ENCODE data around the gene AMIGO1.

AMIGO1 gene

DNA sequence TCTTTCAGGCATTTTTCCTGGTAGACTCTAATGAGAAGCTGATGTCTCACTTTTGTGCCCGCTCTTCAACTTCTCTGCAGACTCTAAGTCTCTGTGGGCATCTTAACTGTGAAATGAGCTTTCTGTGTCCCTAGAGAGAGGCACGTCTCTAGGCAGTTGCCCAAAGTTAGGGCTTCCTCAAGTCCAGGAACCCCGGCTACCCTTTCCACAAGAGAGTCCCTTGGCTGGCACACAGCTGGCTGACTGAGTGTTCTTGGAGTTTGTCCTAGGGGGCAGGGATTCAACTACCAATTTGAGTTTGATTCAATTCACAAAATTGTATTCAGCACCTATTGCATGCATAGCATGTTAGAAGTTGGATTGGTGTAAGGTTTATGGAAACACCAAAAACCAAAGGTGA is 31.6 kb upstream of the AMIGO1 start:
- no peak overlapping the region for H3K9ac ChIP-seq (ENCODE audit: low read depth, low read length)
- H3K4me1 ChIP-seq (ENCODE audit: control insufficient read depth, insufficient read depth, low read length), result peaks cover 4% of the 10 kb centered on the region
- no peaks in the 10 kb centered on the region for H3K27me3 ChIP-seq (ENCODE audit: control insufficient read depth, insufficient read depth, low read length)
- no peaks in the 10 kb centered on the region for H3K36me3 ChIP-seq (ENCODE audit: control insufficient read depth, insufficient read depth, low read length)
- no peaks in the 10 kb centered on the region for H3K9me3 ChIP-seq (ENCODE audit: control insufficient read depth, insufficient read depth, low read length)
- H3K4me3 ChIP-seq (ENCODE audit: low read depth, low read length), result no peak overlapping the region

DNA sequence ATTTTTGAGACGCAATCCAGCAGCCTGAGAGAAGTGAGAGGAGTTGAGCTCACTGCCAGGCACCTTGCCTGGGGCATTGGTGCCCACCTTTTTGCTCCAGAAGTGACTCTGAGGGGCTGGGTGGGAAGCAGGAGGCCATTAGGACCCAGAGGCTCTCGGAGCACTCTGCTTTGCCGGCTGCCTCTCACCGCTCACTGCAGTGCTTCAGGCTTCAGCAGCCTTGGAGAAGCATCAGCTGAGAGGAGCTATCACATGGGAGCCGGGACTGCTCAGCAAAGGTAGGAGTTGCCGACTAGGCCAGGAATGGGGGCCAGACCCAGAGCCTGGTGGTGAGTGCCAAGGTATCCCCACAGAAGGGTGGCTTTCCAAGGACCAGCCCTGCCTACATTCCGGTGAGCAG is 30.1 kb upstream of the AMIGO1 start, which contains the start of gene GPR61:
TSS of gene GPR61 (plus strand) at position 197 of the 400 bp plus-strand sequence. CDS start 3,151 bp downstream, outside the sequence.
- Histone ChIP-seq H3K27me3 (ENCODE audit: control insufficient read depth, insufficient read depth, low read length) (no peaks in the 10 kb centered on the region), H3K9me3 (ENCODE audit: control insufficient read depth, insufficient read depth, low read length) (no peaks in the 10 kb centered on the region), H3K36me3 (ENCODE audit: control insufficient read depth, insufficient read depth, low read length) (no peaks in the 10 kb centered on the region), H3K4me3 (ENCODE audit: low read depth, low read length) (peak within 1 kb of the TSS; percentile 43), H3K9ac (ENCODE audit: low read depth, low read length) (peak within 1 kb of the TSS; percentile 12), H3K4me1 (ENCODE audit: control insufficient read depth, insufficient read depth, low read length) (peaks cover 4% of the 10 kb centered on the region)

DNA sequence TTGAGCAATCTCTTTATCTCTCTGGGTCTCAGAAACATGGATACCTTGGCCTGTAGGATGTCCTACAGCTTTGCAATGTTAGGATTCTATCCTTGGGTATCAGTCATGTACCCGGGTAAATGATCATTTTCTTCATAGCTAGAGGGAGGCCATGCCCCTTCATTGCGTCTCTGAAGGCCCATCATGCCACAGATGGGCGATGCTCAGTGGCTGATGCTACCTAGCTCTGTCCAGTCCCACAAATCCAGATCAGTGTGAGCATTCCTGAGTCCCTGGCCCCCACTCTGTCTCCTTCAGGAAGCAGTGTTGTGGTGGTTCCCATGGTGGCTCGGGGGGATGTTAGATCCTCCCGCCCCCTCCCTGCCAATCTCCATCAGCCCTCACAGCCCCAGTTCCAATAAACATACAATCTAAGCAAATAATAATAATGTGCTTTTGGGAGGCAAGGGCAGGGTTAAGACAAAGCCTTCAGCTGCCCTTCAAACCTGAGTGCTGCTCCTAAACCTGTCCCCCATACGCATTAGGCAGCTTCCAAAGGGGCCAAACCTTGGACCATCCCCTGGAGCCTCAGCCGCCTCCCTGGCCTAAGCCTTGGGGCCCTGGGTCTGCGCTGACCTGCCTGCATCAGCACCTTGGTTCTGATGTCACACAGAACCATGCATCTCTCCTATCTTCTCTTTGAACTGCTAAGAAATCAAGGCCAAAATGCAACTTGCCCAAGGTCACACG is 29.5 kb upstream of the AMIGO1 start:
- Histone ChIP-seq H3K9me3 (ENCODE audit: control insufficient read depth, insufficient read depth, low read length) (no peaks in the 10 kb centered on the region), H3K4me1 (ENCODE audit: control insufficient read depth, insufficient read depth, low read length) (peaks cover 4% of the 10 kb centered on the region), H3K36me3 (ENCODE audit: control insufficient read depth, insufficient read depth, low read length) (no peaks in the 10 kb centered on the region), H3K27me3 (ENCODE audit: control insufficient read depth, insufficient read depth, low read length) (no peaks in the 10 kb centered on the region), H3K4me3 (ENCODE audit: low read depth, low read length) (no peak overlapping the region), H3K9ac (ENCODE audit: low read depth, low read length) (no peak overlapping the region)

DNA sequence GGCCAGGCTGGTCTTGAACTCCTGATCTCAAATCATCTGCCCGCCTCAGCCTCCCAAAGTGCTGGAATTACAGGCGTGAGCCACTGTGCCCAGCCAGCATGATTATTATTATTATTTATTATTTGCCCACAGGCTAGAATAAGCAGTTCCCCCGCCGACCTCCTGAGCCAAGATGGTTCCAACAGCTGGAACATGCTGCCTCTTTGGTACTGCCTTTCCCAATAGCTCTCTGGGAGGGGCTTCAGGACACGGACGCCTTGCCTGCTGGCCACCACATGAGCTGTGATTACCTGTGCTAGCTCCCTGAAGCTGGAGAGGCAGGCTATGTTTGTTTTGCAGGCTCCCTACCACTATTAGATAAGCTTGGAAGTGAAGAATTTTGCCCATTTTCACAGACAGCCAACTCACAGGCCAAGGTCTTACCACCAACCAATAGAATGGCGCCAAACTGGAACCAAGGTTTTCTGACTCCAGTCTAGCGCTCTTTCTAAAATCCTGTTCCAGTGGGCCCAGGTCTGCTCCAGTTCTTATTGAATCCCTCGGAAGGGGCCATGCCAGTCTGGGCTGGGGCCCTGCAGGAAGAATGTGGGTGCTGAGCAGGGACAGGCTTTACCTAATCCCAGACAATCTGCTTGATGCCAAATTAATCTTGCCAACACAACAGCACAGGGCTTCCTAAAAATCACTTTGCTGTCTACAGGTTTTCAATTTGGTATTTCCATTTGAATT is 28.1 kb upstream of the AMIGO1 start:
- Histone ChIP-seq H3K27me3 (ENCODE audit: control insufficient read depth, insufficient read depth, low read length) (no peaks in the 10 kb centered on the region), H3K36me3 (ENCODE audit: control insufficient read depth, insufficient read depth, low read length) (no peaks in the 10 kb centered on the region), H3K4me1 (ENCODE audit: control insufficient read depth, insufficient read depth, low read length) (peaks cover 4% of the 10 kb centered on the region), H3K4me3 (ENCODE audit: low read depth, low read length) (no peak overlapping the region), H3K9ac (ENCODE audit: low read depth, low read length) (no peak overlapping the region), H3K9me3 (ENCODE audit: control insufficient read depth, insufficient read depth, low read length) (no peaks in the 10 kb centered on the region)

DNA sequence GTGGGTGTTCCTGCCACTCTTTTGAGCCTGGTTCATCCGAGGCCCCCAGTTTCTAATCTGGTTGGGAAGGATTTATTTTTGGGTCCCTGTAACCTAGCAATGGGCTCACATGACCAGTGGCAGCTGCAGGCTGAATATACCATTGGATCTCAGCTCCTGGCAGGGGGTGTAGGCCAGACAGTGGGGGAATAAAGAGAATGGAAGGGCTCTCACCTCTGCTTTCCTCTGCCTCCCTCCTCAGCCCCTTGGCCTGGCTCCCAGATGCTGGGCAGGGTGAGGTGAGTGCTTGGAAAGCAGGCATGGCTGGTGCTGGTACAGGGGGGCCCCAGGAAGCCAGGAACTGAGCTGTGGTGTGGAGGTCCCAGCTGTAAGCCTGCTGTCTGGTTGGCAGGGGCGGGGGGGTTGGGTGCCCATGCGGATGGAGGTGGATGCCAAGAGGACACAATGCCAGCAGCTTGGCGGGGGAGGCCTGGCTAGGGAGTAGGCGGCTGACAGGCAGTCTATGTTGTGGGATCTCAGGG is 26.5 kb upstream of the AMIGO1 start:
- Histone ChIP-seq H3K9ac (ENCODE audit: low read depth, low read length) (no peak overlapping the region), H3K4me1 (ENCODE audit: control insufficient read depth, insufficient read depth, low read length) (peaks cover 4% of the 10 kb centered on the region), H3K9me3 (ENCODE audit: control insufficient read depth, insufficient read depth, low read length) (no peaks in the 10 kb centered on the region), H3K4me3 (ENCODE audit: low read depth, low read length) (no peak overlapping the region), H3K27me3 (ENCODE audit: control insufficient read depth, insufficient read depth, low read length) (no peaks in the 10 kb centered on the region), H3K36me3 (ENCODE audit: control insufficient read depth, insufficient read depth, low read length) (no peaks in the 10 kb centered on the region)

DNA sequence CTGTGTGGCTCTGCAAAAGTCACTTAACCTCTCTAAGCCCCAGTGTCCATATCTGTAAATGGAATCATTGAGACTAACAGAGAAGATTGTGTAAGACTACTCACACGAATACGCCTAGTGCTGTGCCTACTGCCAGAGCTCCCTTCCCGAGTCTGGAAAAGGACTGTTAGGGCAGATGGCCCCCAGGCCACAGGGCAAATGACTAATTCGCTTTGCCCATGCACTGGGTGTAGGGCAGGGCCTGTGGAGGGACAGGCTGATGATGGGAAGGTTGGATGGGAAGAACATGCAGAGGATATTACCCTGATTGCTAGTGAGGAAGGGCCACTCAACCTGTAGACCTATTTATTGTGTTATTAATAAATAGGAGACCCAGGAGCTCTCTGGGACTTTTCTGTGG is 26.0 kb upstream of the AMIGO1 start:
- H3K9me3 ChIP-seq (ENCODE audit: control insufficient read depth, insufficient read depth, low read length), result no peaks in the 10 kb centered on the region
- H3K36me3 ChIP-seq (ENCODE audit: control insufficient read depth, insufficient read depth, low read length), result no peaks in the 10 kb centered on the region
- no peak overlapping the region for H3K4me3 ChIP-seq (ENCODE audit: low read depth, low read length)
- peaks cover 4% of the 10 kb centered on the region for H3K4me1 ChIP-seq (ENCODE audit: control insufficient read depth, insufficient read depth, low read length)
- H3K27me3 ChIP-seq (ENCODE audit: control insufficient read depth, insufficient read depth, low read length), result no peaks in the 10 kb centered on the region
- no peak overlapping the region for H3K9ac ChIP-seq (ENCODE audit: low read depth, low read length)

DNA sequence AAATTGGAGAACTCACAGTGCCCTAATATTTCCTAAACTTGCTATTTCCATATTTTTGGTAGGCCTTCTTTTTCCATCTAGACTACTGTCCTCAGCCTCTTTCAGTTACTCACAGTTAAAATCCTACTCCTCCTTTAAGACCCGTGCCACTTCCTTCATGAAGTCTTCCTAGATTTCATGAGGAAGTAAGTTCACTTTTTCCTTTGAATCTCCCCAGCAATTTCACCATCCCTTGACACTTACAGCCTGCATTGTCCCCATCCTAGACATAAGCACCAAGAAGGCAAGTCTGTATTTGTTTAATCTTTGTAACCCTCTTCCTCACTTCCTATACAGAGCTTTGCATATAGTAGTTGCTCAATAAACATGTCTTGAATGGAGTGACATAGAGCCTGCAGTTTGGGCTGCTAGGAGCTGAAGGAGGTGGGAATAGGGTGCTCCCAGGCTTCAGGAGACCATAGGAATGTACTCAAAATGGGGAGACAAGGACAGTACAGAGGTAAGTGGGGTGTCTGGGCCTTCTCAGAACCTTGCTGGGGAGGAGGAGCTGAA is 24.9 kb upstream of the AMIGO1 start:
- H3K4me3 ChIP-seq (ENCODE audit: low read depth, low read length), result no peak overlapping the region
- H3K36me3 ChIP-seq (ENCODE audit: control insufficient read depth, insufficient read depth, low read length), result no peaks in the 10 kb centered on the region
- H3K27me3 ChIP-seq (ENCODE audit: control insufficient read depth, insufficient read depth, low read length), result no peaks in the 10 kb centered on the region
- H3K4me1 ChIP-seq (ENCODE audit: control insufficient read depth, insufficient read depth, low read length), result no peaks in the 10 kb centered on the region
- no peak overlapping the region for H3K9ac ChIP-seq (ENCODE audit: low read depth, low read length)
- no peaks in the 10 kb centered on the region for H3K9me3 ChIP-seq (ENCODE audit: control insufficient read depth, insufficient read depth, low read length)

DNA sequence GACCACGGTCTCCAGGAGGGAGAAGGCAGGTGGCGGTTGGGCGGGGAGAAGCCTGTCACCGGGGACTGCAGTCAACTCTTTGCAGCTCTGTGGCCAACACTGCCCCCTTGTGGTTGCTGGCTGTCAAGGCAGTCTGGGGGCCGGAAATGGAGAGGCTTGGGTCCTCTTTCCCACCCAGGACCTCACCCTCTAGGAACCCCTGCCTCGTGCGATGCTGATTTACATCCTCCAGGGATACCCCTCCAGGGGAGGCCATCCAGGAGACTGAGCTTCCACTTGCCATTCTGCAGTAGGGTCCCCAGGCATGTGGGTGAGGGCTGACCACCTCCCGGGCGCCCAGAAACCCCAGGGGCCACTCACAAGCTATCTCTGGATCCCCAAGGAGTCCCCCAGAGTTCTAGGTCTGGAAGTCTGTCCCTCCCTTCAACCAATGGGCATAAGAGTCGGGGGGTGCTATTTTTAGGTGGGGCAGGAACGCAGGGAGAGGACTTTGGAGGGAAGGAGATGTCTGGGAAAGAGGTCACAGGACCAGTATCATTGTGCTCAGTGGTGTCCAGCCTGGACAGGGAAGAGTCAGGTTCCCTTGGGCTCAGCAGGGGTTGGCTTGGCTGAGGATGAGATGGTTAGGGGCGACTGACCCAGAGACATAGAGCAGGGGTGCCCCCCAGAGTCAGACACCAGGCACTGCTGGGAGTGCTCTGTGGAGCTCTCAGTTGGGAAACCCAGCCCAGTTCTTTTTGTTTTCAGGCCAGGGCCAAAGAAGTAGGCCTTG is 23.0 kb upstream of the AMIGO1 start:
- peak overlapping the region; percentile 20 for H3K4me3 ChIP-seq (ENCODE audit: low read depth, low read length)
- no peaks in the 10 kb centered on the region for H3K9me3 ChIP-seq (ENCODE audit: control insufficient read depth, insufficient read depth, low read length)
- no peaks in the 10 kb centered on the region for H3K27me3 ChIP-seq (ENCODE audit: control insufficient read depth, insufficient read depth, low read length)
- H3K36me3 ChIP-seq (ENCODE audit: control insufficient read depth, insufficient read depth, low read length), result no peaks in the 10 kb centered on the region
- no peaks in the 10 kb centered on the region for H3K4me1 ChIP-seq (ENCODE audit: control insufficient read depth, insufficient read depth, low read length)
- H3K9ac ChIP-seq (ENCODE audit: low read depth, low read length), result no peak overlapping the region

DNA sequence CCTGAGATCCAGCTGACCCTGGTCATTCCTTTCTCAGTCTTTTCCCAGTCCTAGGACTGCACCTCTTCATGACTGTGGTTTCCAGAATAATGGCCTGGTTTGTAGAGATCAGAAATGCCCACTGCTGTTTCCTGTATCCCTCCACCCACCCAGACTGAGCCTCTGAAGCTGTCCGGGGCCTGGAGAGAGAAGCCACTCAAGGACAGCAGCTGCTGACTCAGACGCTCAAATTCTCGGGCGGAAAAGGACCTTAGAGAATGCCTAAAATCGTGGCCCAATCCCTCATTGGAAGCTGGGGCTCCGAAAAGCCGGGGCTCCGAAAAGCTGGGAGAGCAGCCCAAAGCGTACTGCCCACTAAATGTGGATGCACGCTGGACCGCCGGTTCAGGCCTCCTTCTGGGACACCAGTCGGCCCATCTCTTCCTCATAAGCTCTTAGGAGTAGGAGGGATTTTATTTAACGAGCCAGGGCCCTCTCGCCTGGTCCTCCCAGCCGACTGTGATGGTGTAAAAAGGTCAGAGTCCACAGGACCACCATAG is 22.4 kb upstream of the AMIGO1 start:
- Histone ChIP-seq H3K9ac (ENCODE audit: low read depth, low read length) (no peak overlapping the region), H3K36me3 (ENCODE audit: control insufficient read depth, insufficient read depth, low read length) (no peaks in the 10 kb centered on the region), H3K4me1 (ENCODE audit: control insufficient read depth, insufficient read depth, low read length) (no peaks in the 10 kb centered on the region), H3K9me3 (ENCODE audit: control insufficient read depth, insufficient read depth, low read length) (no peaks in the 10 kb centered on the region), H3K4me3 (ENCODE audit: low read depth, low read length) (peak overlapping the region; percentile 20), H3K27me3 (ENCODE audit: control insufficient read depth, insufficient read depth, low read length) (no peaks in the 10 kb centered on the region)

DNA sequence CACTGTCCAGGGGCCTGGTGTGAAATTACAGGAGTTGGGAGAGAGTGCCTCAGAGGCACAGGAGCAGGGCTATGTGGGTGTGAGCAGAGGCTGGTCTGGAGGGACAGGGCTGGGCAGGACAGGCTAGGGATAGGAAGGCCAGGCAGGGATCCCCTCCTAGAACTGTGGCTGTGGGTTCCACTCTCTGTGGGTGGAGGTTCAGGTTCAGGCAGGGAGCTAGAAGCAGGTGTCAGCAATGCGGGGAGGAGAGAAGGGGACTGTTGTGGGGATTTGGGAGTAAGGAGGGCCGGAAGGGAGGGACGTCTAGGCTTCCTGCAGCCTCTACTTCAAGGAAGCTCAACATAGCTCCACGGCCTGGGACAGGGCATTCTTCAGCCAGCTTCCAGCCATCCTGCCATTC is 21.9 kb upstream of the AMIGO1 start:
- Histone ChIP-seq H3K27me3 (ENCODE audit: control insufficient read depth, insufficient read depth, low read length) (no peaks in the 10 kb centered on the region), H3K36me3 (ENCODE audit: control insufficient read depth, insufficient read depth, low read length) (no peaks in the 10 kb centered on the region), H3K9me3 (ENCODE audit: control insufficient read depth, insufficient read depth, low read length) (no peaks in the 10 kb centered on the region), H3K4me1 (ENCODE audit: control insufficient read depth, insufficient read depth, low read length) (no peaks in the 10 kb centered on the region), H3K4me3 (ENCODE audit: low read depth, low read length) (no peak overlapping the region), H3K9ac (ENCODE audit: low read depth, low read length) (no peak overlapping the region)

DNA sequence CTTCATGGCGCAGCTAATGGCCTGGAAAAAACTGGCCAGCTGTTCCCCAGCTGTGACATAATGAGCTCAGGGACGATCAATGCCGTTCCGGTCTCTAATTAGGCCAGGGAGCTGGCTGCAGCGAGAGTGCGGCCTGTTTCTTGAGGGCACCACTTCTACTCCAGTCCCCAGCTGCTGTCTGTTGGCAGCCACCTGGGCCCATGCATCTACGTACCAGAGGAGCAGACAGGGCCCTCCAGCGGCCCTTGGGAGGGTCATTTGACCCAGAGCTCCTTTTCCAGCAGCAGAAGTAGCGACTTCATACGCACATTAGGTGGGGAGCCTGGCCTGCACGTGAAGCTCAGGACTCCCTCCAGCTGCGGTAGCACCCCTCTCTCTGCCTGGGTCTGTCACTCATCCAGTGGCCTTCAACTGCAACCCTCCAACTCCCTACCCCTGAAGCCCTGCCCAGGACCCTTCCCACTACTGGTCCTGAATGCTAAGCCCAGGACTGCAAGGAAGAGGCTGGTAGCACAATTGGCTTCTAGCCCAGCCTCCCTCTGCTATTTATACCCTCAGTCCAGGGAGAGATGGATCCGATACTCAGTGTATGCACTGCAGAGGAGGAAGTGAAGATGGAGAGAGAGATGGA is 21.0 kb upstream of the AMIGO1 start:
- H3K4me1 ChIP-seq (ENCODE audit: control insufficient read depth, insufficient read depth, low read length), result no peaks in the 10 kb centered on the region
- no peaks in the 10 kb centered on the region for H3K36me3 ChIP-seq (ENCODE audit: control insufficient read depth, insufficient read depth, low read length)
- H3K9me3 ChIP-seq (ENCODE audit: control insufficient read depth, insufficient read depth, low read length), result no peaks in the 10 kb centered on the region
- no peaks in the 10 kb centered on the region for H3K27me3 ChIP-seq (ENCODE audit: control insufficient read depth, insufficient read depth, low read length)
- no peak overlapping the region for H3K4me3 ChIP-seq (ENCODE audit: low read depth, low read length)
- no peak overlapping the region for H3K9ac ChIP-seq (ENCODE audit: low read depth, low read length)

Data from iPS-15b (cell line).